Adrenal gland (tissue), 12 donors: Measurements from ENCODE around the gene ZNF708. TPM values are rescaled to one million over a fixed set of nuclear protein-coding genes. Genes with fewer than 3 reads are reported as not detected.
"Not testable (repeated sequence)": the region's sequence is repeated elsewhere in the genome, so short reads cannot be mapped to it uniquely, and the experiment has no call there.

ENCODE experiments used
- DNase-seq, 7 donors: peaks; one replicate each; pipeline ENCODE4 v3.0.0-alpha.2; 2019 to 2020
- H3K27ac ChIP-seq, 5 donors: fragments of 200-600 bp; sonication (generic) in 4 of 5; 1 replicate in 3 of 5; 2 replicates in 2 of 5; pipeline versions ENCODE4 v1.5.1 to v1.8.0; 2016 to 2020; ENCODE audit warnings: mild to moderate bottlenecking in 1 of 5
- H3K27me3 ChIP-seq: fragments of 200-600 bp; 2 replicates; pipeline ENCODE4 v1.8.0; 2021
- H3K36me3 ChIP-seq, 2 donors: fragments of 200-600 bp; replicated peaks in 1 of 2; 1 replicate in 1 of 2; 2 replicates in 1 of 2; pipeline versions ENCODE4 v1.5.1 to v1.8.0; 2018 to 2022
- H3K4me1 ChIP-seq, 2 donors: fragments of 200-600 bp; replicated peaks in 1 of 2; 1 replicate in 1 of 2; 2 replicates in 1 of 2; pipeline versions ENCODE4 v1.5.1 to v1.8.0; 2018 to 2021
- H3K4me3 ChIP-seq, 4 donors: fragments of 200-600 bp; sonication (generic) in 3 of 4; one replicate each; pipeline ENCODE4 v1.5.1; 2016 to 2018
- H3K9me3 ChIP-seq, 3 donors: fragments of 200-600 bp; sonication (generic) in 1 of 3; replicated peaks in 1 of 3; 1 replicate in 2 of 3; 2 replicates in 1 of 3; pipeline versions ENCODE4 v1.5.1 to v1.8.0; 2016 to 2021
- POLR2A ChIP-seq, 2 donors: fragments of 450-650 bp; IDR thresholded peaks; one replicate each; pipeline ENCODE4 v1.6.1; 2017; ENCODE audit warnings: antibody characterized with exemption in 2 of 2, mild to moderate bottlenecking in 2 of 2, moderate library complexity in 1 of 2
- WGBS, 4 donors: extraction: QIAGEN DNeasy Blood & Tissue Kit in 2 of 4; methylation state at CpG; one replicate each; pipeline versions ENCODE4 v1.1.5 to v1.1.7; 2013 to 2017; 5-methylcytosine and 5-hydroxymethylcytosine counted together
- intact Hi-C, 2 donors: fragments of 100-400 bp; cut with DNase I; formaldehyde crosslinking; loops; one replicate each; pipeline versions ENCODE4 v1.14.1 to v1.15.0; 2022 to 2023
- polyA plus RNA-seq, 3 donors: library from polyadenylated mRNA; stranded (reverse); fragments of 200-250 nt in 2 of 3; fragments of 350-450 nt in 1 of 3; fragmentation: Illumina TruSeq in 1 of 3; extraction: RNeasy Lipid Tissue Mini Kit (QIAGEN cat#74804) in 1 of 3; gene quantifications; one replicate each; pipeline ENCODE4 v1.2.3, GENCODE V29; 2013 to 2014
- total RNA-seq, 9 donors: library from RNA; depleted of rRNA in 4 of 9; stranded (reverse); fragments of >200 nt in 4 of 9; fragments of 120-200 nt in 1 of 9; fragmentation: NEBNext Ultra II Directional in 1 of 9; extraction: Animal tissue kit (Norgen Biotek cat#: 25700) in 1 of 9; gene quantifications; one replicate each; pipeline versions ENCODE4 v1.1.0 to v1.2.4, GENCODE V29; 2013 to 2023
- TF ChIP-seq, protein P1 (sequence below), 6 experiments: fragments of 450-650 bp in 4 of 6; fragments of 200-600 bp in 2 of 6; sonication (generic) in 1 of 6; IDR thresholded peaks; 1 replicate in 5 of 6; 2 replicates in 1 of 6; pipeline versions ENCODE4 v1.5.1 to v1.8.0; 2016 to 2021; ENCODE audit warnings: antibody characterized with exemption in 6 of 6, mild to moderate bottlenecking in 2 of 6, moderate library complexity in 1 of 6
- donor health status: healthy with polysubstance abuse.
- donor health status: Bipolar disorder and iron deficiency.
- donor health status: DM: yes; HTN: yes; CAD: no.
- donor health status: DM: no; HTN: no; CAD: no.
- donor health status: DM: no; HTN: no; CAD: no.
- donor health status: DM: yes; HTN: yes; CAD: no.

ZNF708 gene
- total and polyA plus RNA-seq, 12 donors, result 2.8 to 26.3 (median 11.1) TPM

DNA sequence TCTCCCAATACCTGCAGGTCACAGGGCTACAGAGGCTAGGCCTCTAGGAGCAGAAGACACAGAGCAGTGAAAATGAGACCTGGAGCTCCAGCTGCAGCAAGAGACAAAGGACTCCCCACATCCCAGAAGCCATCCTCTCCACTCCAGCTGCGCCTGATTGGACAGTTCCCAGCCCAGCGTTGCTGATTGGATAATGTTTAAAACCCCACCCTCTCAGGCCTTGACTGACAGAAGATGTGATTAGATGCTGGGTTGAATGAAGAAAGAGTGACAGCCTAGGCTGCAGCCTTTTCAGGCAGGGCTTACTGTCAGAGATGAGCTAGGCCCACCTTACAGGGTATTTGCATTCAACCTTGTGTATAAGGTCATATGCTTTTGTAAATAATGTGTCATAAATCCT is 59.4 kb downstream of the ZNF708 start:
- Histone ChIP-seq H3K9me3 (no peaks in the 10 kb centered on the region), H3K4me1 (no peaks in the 10 kb centered on the region), H3K4me3 (no peak overlapping the region), H3K36me3 (no peaks in the 10 kb centered on the region), H3K27me3 (no peaks in the 10 kb centered on the region), H3K27ac (no peak overlapping the region)
- WGBS, 4 donors, result 86 to 95% (median 89%) methylated on average over 2 of the region's 2 CpGs
- DNase-seq, result no peak
- TF ChIP-seq, protein P1, sequence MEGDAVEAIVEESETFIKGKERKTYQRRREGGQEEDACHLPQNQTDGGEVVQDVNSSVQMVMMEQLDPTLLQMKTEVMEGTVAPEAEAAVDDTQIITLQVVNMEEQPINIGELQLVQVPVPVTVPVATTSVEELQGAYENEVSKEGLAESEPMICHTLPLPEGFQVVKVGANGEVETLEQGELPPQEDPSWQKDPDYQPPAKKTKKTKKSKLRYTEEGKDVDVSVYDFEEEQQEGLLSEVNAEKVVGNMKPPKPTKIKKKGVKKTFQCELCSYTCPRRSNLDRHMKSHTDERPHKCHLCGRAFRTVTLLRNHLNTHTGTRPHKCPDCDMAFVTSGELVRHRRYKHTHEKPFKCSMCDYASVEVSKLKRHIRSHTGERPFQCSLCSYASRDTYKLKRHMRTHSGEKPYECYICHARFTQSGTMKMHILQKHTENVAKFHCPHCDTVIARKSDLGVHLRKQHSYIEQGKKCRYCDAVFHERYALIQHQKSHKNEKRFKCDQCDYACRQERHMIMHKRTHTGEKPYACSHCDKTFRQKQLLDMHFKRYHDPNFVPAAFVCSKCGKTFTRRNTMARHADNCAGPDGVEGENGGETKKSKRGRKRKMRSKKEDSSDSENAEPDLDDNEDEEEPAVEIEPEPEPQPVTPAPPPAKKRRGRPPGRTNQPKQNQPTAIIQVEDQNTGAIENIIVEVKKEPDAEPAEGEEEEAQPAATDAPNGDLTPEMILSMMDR (IDR thresholded peaks at IDR 0.05), result no peak
- no peak for TF ChIP-seq POLR2A (IDR thresholded peaks at IDR 0.05)
- intact Hi-C loops, result no loop called here

DNA sequence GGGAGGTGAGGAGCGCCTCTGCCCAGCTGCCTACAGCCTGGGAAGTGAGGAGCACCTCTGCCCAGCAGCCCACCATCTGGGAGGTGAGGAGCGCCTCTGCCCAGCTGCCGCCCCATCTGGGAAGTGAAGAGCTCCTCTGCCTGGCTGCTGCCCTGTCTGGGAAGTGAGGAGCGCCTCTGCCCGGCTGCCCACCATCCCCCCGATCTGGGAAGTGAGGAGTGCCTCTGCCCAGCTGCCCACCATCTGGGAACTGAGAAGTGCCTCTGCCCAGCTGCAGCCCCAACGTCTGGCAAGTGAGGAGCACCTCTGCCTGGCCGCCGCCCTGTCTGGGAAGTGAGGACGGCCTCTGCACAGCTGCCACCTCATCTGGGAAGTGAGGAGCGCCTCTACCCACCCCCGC is 64.3 kb downstream of the ZNF708 start:
- intact Hi-C loops, result no loop called here
- H3K27me3 ChIP-seq, result no peaks in the 10 kb centered on the region
- no peak overlapping the region for H3K27ac ChIP-seq
- WGBS, 4 donors, result 84 to 96% (median 93%) methylated on average over 6 to 12 of the region's 12 CpGs
- no peak for DNase-seq
- no peak overlapping the region for H3K4me3 ChIP-seq
- H3K9me3 ChIP-seq, result no peaks in the 10 kb centered on the region
- H3K4me1 ChIP-seq, result no peaks in the 10 kb centered on the region
- TF ChIP-seq, protein P1 (IDR thresholded peaks at IDR 0.05), result no peak
- no peak for TF ChIP-seq POLR2A (IDR thresholded peaks at IDR 0.05)
- H3K36me3 ChIP-seq, result no peaks in the 10 kb centered on the region

DNA sequence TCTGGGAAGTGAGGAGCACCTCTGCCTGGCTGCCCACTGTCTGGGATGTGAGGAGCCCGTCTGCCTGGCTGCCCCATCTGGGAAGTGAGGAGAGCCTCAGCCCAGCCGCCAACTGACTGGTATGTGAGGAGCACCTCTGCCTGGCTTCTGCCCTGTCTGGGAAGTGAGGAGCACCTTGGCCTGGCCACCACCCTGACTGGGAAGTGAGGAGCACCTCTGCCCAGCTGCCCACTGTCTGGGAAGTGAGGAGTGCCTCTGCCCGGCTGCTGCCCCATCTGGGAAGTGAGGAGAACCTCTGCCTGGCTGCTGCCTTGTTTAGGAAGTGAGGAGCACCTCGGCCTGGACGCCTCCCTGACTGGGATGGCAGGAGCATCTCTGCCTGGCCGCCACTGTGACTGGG is 64.8 kb downstream of the ZNF708 start:
- no peaks in the 10 kb centered on the region for H3K27me3 ChIP-seq
- no peak overlapping the region for H3K27ac ChIP-seq
- intact Hi-C loops, result no loop called here
- no peak for DNase-seq
- no peaks in the 10 kb centered on the region for H3K36me3 ChIP-seq
- H3K4me3 ChIP-seq, result no peak overlapping the region
- TF ChIP-seq, protein P1 (IDR thresholded peaks at IDR 0.05), result no peak
- TF ChIP-seq POLR2A (IDR thresholded peaks at IDR 0.05), result no peak
- H3K9me3 ChIP-seq, result no peaks in the 10 kb centered on the region
- 75 to 94% (median 84%) methylated on average over 2 to 6 of the region's 6 CpGs for WGBS, 4 donors
- H3K4me1 ChIP-seq, result no peaks in the 10 kb centered on the region

DNA sequence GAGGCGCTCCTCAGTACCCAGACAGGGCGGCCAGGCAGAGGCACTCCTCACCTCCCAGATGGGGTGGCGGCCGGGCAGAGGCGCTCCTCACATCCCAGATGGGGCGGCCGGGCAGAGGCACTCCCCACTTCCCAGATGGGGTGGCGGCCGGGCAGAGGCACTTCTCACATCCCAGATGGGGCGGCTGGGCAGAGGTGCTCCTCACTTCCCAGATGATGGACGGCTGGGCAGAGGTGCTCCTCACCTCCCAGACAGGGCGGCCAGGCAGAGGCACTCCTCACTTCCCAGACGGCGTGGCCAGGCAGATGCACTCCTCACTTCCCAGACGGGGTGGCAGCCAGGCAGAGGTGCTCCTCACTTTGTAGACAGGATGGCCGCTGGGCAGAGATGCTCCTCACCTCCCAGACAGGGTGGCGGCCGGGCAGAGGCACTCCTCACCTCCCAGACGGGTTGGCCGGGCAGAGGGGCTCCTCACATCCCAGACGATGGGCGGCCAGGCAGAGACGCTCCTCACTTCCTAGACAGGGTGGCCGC is 68.3 kb downstream of the ZNF708 start:
- intact Hi-C loops, H3K36me3 ChIP-seq, DNase-seq, H3K4me3 ChIP-seq, H3K9me3 ChIP-seq, H3K27ac ChIP-seq, H3K27me3 ChIP-seq, H3K4me1 ChIP-seq: not testable (repeated sequence)
- WGBS, 4 donors, result 87 to 94% (median 92%) methylated on average over 3 to 24 of the region's 24 CpGs; no CpG with 5 or more reads in 1 of the 4 donors

DNA sequence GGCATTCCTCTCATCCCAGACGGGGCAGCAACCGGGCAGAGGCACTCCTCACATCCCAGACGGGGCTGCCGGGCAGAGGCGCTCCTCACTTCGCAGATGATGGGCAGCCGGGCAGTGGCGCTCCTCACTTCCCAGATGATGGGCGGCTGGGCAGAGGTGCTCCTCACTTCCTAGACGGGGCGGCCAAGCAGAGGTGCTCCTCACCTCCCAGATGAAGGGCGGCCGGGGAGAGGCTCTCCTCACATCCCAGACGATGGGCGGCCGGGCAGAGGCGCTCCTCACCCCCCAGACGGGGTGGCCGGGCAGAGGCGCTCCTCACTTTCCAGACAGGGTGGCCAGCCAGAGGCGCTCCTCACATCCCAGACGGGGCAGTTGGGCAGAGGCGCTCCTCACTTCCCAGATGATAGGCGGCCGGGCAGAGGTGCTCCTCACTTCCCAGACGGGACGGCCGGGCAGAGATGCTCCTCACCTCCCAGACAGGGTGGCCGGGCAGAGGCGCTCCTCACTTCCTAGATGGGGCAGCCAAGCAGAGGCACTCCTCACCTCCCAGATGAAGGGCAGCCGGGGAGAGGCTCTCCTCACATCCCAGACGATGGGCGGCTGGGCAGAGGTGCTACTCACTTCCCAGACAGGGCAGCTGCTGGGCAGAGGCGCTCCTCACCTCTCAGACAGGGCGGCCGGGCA is 68.9 kb downstream of the ZNF708 start:
- no peak for DNase-seq
- WGBS, 4 donors, result 80 to 93% (median 90%) methylated on average over 13 to 36 of the region's 36 CpGs

DNA sequence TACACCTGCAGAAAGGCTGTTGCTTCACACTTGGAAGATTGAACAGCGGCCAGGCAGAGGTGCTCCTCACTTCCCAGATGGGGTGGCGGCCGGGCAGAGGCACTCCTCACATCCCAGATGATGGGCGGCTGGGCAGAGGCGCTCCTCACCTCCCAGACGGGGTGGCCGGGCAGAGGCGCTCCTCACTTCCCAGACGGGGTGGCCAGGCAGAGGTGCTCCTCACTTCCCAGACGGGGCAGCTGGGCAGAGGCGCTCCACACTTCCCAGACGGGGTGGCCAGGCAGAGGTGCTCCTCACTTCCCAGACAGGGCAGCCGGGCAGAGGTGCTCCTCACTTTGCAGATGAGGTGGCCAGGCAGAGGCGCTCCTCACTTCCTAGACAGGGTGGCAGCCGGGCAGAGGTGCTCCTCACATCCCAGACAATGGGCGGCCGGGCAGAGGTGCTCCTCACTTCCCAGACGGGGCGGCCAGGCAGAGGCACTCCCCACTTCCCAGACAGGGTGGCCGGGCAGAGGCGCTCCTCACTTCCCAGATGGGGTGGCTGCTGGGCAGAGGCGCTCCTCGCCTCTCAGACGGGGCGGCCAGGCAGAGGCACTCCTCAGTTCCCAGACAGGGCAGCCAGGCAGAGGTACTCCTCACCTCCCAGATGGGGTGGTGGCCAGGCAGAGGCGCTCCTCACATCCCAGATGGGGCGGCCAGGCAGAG is 69.6 kb downstream of the ZNF708 start:
- H3K27me3 ChIP-seq, intact Hi-C loops, H3K9me3 ChIP-seq, DNase-seq, H3K36me3 ChIP-seq, H3K4me1 ChIP-seq, H3K27ac ChIP-seq, H3K4me3 ChIP-seq: not testable (repeated sequence)
- 83 to 91% (median 86%) methylated on average over 11 to 27 of the region's 27 CpGs for WGBS, 4 donors

More for the DNA sequence above, 68.9 kb downstream of the ZNF708 start:
- Histone ChIP-seq H3K27me3 (no peaks in the 10 kb centered on the region), H3K36me3 (no peaks in the 10 kb centered on the region), H3K9me3 (no peaks in the 10 kb centered on the region), H3K4me3 (no peak overlapping the region), H3K27ac (no peak overlapping the region), H3K4me1 (no peaks in the 10 kb centered on the region)
- TF ChIP-seq, protein P1 (IDR thresholded peaks at IDR 0.05), result no peak
- no peak for TF ChIP-seq POLR2A (IDR thresholded peaks at IDR 0.05)
- intact Hi-C loops, result no loop called here
